Stimulated activated CD8-positive, alpha-beta memory T cell treated with anti-CD3 and anti-CD28 coated beads, Interleukin-15, amount 100 ng/mL, for 4 hours (primary cell): Measurements from ENCODE around the gene CCDC34.
"Not testable (repeated sequence)": the region's sequence is repeated elsewhere in the genome, so short reads cannot be mapped to it uniquely, and the experiment has no call there.

Experiments
- DNase-seq, 2 donors: peaks; one replicate each; pipeline ENCODE4 v3.0.0-alpha.2; 2020; ENCODE audit warnings: low read depth in 2 of 2

The CCDC34 gene

GRCh38 chr11:27322196-27322595 is 40.8 kb downstream of the CCDC34 start:
- not testable (repeated sequence) for DNase-seq

GRCh38 chr11:27321340-27321739 is 41.7 kb downstream of the CCDC34 start:
- not testable (repeated sequence) for DNase-seq

- no peak for DNase-seq
These were observed 43.9 kb downstream of the CCDC34 start for GRCh38 chr11:27319072-27319471.

GRCh38 chr11:27317751-27318150 is 45.3 kb downstream of the CCDC34 start:
- DNase-seq: no peak

- DNase-seq: no peak
These were observed 47.2 kb downstream of the CCDC34 start for GRCh38 chr11:27315836-27316235.

GRCh38 chr11:27313157-27313821 is 49.7 kb downstream of the CCDC34 start:
- DNase-seq: no peak

GRCh38 chr11:27312110-27312509 is 50.9 kb downstream of the CCDC34 start:
- DNase-seq: no peak

GRCh38 chr11:27310707-27311106 is 52.3 kb downstream of the CCDC34 start:
- no peak for DNase-seq

- DNase-seq: no peak
These were observed 52.8 kb downstream of the CCDC34 start for GRCh38 chr11:27310182-27310581.

- no peak for DNase-seq
These were observed 54.0 kb downstream of the CCDC34 start for GRCh38 chr11:27309046-27309445.

- DNase-seq: no peak
These were observed 55.8 kb downstream of the CCDC34 start for GRCh38 chr11:27307232-27307631.

- no peak for DNase-seq
These were observed 57.3 kb downstream of the CCDC34 start for GRCh38 chr11:27305751-27306150.

- DNase-seq: no peak
These were observed 58.5 kb downstream of the CCDC34 start for GRCh38 chr11:27304514-27304913.

- DNase-seq: no peak
These were observed 59.1 kb downstream of the CCDC34 start for GRCh38 chr11:27303903-27304302.

- DNase-seq: no peak
These were observed 62.0 kb downstream of the CCDC34 start for GRCh38 chr11:27300974-27301373.

- DNase-seq: no peak
These were observed 65.4 kb downstream of the CCDC34 start for GRCh38 chr11:27297616-27298015.

- no peak for DNase-seq
These were observed 66.5 kb downstream of the CCDC34 start for GRCh38 chr11:27296497-27296896.

GRCh38 chr11:27295928-27296327 is 67.1 kb downstream of the CCDC34 start:
- DNase-seq: no peak

- DNase-seq: no peak
These were observed 68.4 kb downstream of the CCDC34 start for GRCh38 chr11:27294654-27295053.

GRCh38 chr11:27293515-27294417 is 69.2 kb downstream of the CCDC34 start:
- DNase-seq: no peak

- no peak for DNase-seq
These were observed 70.4 kb downstream of the CCDC34 start for GRCh38 chr11:27292637-27293010.

- DNase-seq: no peak
These were observed 70.9 kb downstream of the CCDC34 start for GRCh38 chr11:27291954-27292636.
